HUES6 (cell line): ENCODE measurements around the gene CDH10.

Experiments
- H3K27ac ChIP-seq: 2 replicates; pipeline ENCODE4 v1.7.0; 2013; ENCODE audit warnings: low read depth, mild to moderate bottlenecking, low read length, inconsistent platforms
- H3K27me3 ChIP-seq: 2 replicates; pipeline ENCODE4 v1.6.1; 2013; ENCODE audit warnings: low read length; ENCODE audit not compliant: control insufficient read depth, insufficient read depth
- H3K36me3 ChIP-seq: 2 replicates; pipeline ENCODE4 v1.6.1; 2013; ENCODE audit warnings: low read length; ENCODE audit not compliant: control insufficient read depth, insufficient read depth
- H3K4me1 ChIP-seq: 2 replicates; pipeline ENCODE4 v1.6.1; 2013; ENCODE audit warnings: low read length; ENCODE audit not compliant: control insufficient read depth, insufficient read depth
- H3K4me3 ChIP-seq: 2 replicates; pipeline ENCODE4 v1.5.1; 2013; ENCODE audit warnings: low read depth, low read length
- H3K9ac ChIP-seq: one replicate; pipeline ENCODE4 v1.6.1; 2013; ENCODE audit warnings: mild to moderate bottlenecking, low read length
- H3K9me3 ChIP-seq: 2 replicates; pipeline ENCODE4 v1.6.1; 2013; ENCODE audit warnings: low read depth, low read length; ENCODE audit not compliant: control insufficient read depth, insufficient read depth

The CDH10 gene

GRCh38 chr5:24492229-24492628, 152.5 kb downstream of the CDH10 start:
- no peaks in the 10 kb centered on the region for H3K27me3 ChIP-seq
- H3K9me3 ChIP-seq = no peaks in the 10 kb centered on the region
- H3K9ac ChIP-seq = no peak overlapping the region
- H3K4me1 ChIP-seq = no peaks in the 10 kb centered on the region
- no peak overlapping the region for H3K4me3 ChIP-seq
- no peak overlapping the region for H3K27ac ChIP-seq
- H3K36me3 ChIP-seq = no peaks in the 10 kb centered on the region

GRCh38 chr5:24491490-24491889, 153.3 kb downstream of the CDH10 start:
- Histone ChIP-seq H3K27ac (no peak overlapping the region), H3K36me3 (no peaks in the 10 kb centered on the region), H3K4me1 (no peaks in the 10 kb centered on the region), H3K9me3 (no peaks in the 10 kb centered on the region), H3K4me3 (no peak overlapping the region), H3K9ac (no peak overlapping the region), H3K27me3 (no peaks in the 10 kb centered on the region)

- Histone ChIP-seq H3K4me3 (no peak overlapping the region), H3K9ac (no peak overlapping the region), H3K27me3 (no peaks in the 10 kb centered on the region), H3K9me3 (no peaks in the 10 kb centered on the region), H3K36me3 (no peaks in the 10 kb centered on the region), H3K4me1 (no peaks in the 10 kb centered on the region), H3K27ac (no peak overlapping the region)
Measured at GRCh38 chr5:24487368-24488229, 157.2 kb downstream of the CDH10 start.

GRCh38 chr5:24480952-24481351, 163.8 kb downstream of the CDH10 start:
- peaks cover 4% of the 10 kb centered on the region; the same call in 1 of the 2 replicates for H3K9me3 ChIP-seq
- no peak overlapping the region for H3K4me3 ChIP-seq
- H3K9ac ChIP-seq = no peak overlapping the region
- no peaks in the 10 kb centered on the region for H3K36me3 ChIP-seq
- no peak overlapping the region for H3K27ac ChIP-seq
- no peaks in the 10 kb centered on the region for H3K27me3 ChIP-seq
- no peaks in the 10 kb centered on the region; the same call in 1 of the 2 replicates for H3K4me1 ChIP-seq

- Histone ChIP-seq H3K27ac (no peak overlapping the region), H3K9me3 (peaks cover 8% of the 10 kb centered on the region; the same call in 1 of the 2 replicates), H3K27me3 (no peaks in the 10 kb centered on the region), H3K4me1 (no peaks in the 10 kb centered on the region; the same call in 1 of the 2 replicates), H3K9ac (no peak overlapping the region), H3K36me3 (no peaks in the 10 kb centered on the region), H3K4me3 (no peak overlapping the region)
Measured at GRCh38 chr5:24477958-24478357, 166.8 kb downstream of the CDH10 start.

- H3K27ac ChIP-seq = no peak overlapping the region
- H3K9ac ChIP-seq = no peak overlapping the region
- no peaks in the 10 kb centered on the region for H3K4me1 ChIP-seq
- peaks cover 8% of the 10 kb centered on the region; the same call in 1 of the 2 replicates for H3K9me3 ChIP-seq
- no peak overlapping the region for H3K4me3 ChIP-seq
- no peaks in the 10 kb centered on the region for H3K36me3 ChIP-seq
- H3K27me3 ChIP-seq = no peaks in the 10 kb centered on the region
Measured at GRCh38 chr5:24475101-24475500, 169.7 kb downstream of the CDH10 start.

- Histone ChIP-seq H3K36me3 (no peaks in the 10 kb centered on the region), H3K4me1 (no peaks in the 10 kb centered on the region), H3K27ac (no peak overlapping the region), H3K4me3 (no peak overlapping the region), H3K27me3 (no peaks in the 10 kb centered on the region), H3K9ac (no peak overlapping the region), H3K9me3 (peaks cover 8% of the 10 kb centered on the region; the same call in 1 of the 2 replicates)
Measured at GRCh38 chr5:24474685-24475084, 170.1 kb downstream of the CDH10 start.

GRCh38 chr5:24472518-24472917, 172.3 kb downstream of the CDH10 start:
- Histone ChIP-seq H3K36me3 (no peaks in the 10 kb centered on the region), H3K4me3 (no peak overlapping the region), H3K27ac (no peak overlapping the region), H3K9ac (no peak overlapping the region), H3K4me1 (no peaks in the 10 kb centered on the region), H3K9me3 (peaks cover 8% of the 10 kb centered on the region; the same call in 1 of the 2 replicates), H3K27me3 (no peaks in the 10 kb centered on the region)

- Histone ChIP-seq H3K9me3 (no peaks in the 10 kb centered on the region), H3K27ac (no peak overlapping the region), H3K4me3 (no peak overlapping the region), H3K9ac (no peak overlapping the region), H3K36me3 (no peaks in the 10 kb centered on the region), H3K27me3 (no peaks in the 10 kb centered on the region), H3K4me1 (no peaks in the 10 kb centered on the region)
Measured at GRCh38 chr5:24444414-24444813, 200.4 kb downstream of the CDH10 start.

GRCh38 chr5:24439465-24439864, 205.3 kb downstream of the CDH10 start:
- Histone ChIP-seq H3K9me3 (no peaks in the 10 kb centered on the region), H3K36me3 (no peaks in the 10 kb centered on the region), H3K4me1 (no peaks in the 10 kb centered on the region), H3K27me3 (no peaks in the 10 kb centered on the region), H3K9ac (no peak overlapping the region), H3K27ac (no peak overlapping the region), H3K4me3 (no peak overlapping the region)
